Measurements from ENCODE around the gene KHDC4. TPM values are rescaled to one million over a fixed set of nuclear protein-coding genes. Genes with fewer than 3 reads are reported as not detected.

The KHDC4 gene
- total RNA-seq, 2 donors from 2014 or later = 32.7 to 40.5 TPM

DNA sequence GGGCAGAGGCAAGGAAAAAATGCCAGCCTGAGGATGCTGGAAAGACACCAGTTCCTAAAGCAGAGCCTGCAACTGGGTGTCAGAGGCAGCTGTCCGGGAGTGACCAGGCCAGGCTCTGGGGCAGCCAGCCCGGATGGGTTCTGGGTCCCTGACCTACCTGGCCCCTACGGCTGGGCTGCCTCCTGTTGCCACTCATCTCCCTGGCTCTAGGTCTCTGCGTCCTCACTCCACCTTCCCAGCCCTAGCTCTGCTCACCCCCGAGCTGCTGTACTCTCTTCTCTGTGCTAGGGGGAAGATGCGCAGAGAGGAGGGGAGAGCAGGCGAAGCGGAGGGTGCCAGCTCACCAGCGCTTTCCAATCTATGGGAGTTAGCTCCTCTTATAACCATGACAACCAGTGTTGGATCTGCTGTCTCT, 35.2 kb upstream of the KHDC4 start:
- H3K36me3 ChIP-seq (replicated peaks in 1 of 2; ENCODE audit: insufficient read depth in 1 of 2, low read depth in 2 of 2) = peaks cover 4 to 7% of the 10 kb centered on the region in 2 donors
- H3K9me3 ChIP-seq = no peaks in the 10 kb centered on the region
- intact Hi-C loops (cut with DNase I) = no loop called here
- peaks cover 9% of the 10 kb centered on the region for H3K4me1 ChIP-seq
- no peak for DNase-seq
- no peaks in the 10 kb centered on the region for H3K27me3 ChIP-seq
- no peak overlapping the region for H3K4me3 ChIP-seq
- TF ChIP-seq, protein P1, sequence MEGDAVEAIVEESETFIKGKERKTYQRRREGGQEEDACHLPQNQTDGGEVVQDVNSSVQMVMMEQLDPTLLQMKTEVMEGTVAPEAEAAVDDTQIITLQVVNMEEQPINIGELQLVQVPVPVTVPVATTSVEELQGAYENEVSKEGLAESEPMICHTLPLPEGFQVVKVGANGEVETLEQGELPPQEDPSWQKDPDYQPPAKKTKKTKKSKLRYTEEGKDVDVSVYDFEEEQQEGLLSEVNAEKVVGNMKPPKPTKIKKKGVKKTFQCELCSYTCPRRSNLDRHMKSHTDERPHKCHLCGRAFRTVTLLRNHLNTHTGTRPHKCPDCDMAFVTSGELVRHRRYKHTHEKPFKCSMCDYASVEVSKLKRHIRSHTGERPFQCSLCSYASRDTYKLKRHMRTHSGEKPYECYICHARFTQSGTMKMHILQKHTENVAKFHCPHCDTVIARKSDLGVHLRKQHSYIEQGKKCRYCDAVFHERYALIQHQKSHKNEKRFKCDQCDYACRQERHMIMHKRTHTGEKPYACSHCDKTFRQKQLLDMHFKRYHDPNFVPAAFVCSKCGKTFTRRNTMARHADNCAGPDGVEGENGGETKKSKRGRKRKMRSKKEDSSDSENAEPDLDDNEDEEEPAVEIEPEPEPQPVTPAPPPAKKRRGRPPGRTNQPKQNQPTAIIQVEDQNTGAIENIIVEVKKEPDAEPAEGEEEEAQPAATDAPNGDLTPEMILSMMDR (IDR thresholded peaks at IDR 0.05) = no peak
- TF ChIP-seq POLR2A (IDR thresholded peaks at IDR 0.05) = no peak
- no peak for ATAC-seq
- H3K27ac ChIP-seq = peak overlapping the region in 1 of 4 donors; percentile 21
- WGBS, 2 donors = 87 to 89% methylated on average over 6 to 9 of the region's 9 CpGs

DNA sequence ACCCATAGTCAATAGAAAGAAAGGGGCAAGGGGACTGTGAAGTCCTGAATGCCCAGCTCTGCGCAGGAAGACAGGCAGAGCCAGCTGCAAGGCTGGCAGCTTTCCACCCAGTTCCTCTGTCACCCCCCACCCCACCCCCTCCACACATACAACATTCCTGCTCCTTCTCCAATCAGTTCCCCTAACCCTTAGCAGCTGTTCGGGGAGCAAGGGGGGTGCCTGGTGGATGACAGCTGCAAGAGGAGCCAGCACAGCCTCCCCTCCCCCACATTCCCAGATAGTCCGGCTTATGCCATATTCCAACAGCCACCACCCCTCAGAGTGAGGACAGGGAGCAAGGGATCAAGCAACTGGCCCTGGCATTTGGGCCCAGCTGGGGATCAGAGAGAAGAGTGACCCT, 34.5 kb upstream of the KHDC4 start:
- no peak for DNase-seq
- Histone ChIP-seq H3K4me1 (peaks cover 5% of the 10 kb centered on the region), H3K36me3 (replicated peaks in 1 of 2; ENCODE audit: insufficient read depth in 1 of 2, low read depth in 2 of 2) (peaks cover 6 to 7% of the 10 kb centered on the region in 2 donors), H3K27ac (peak overlapping the region in 1 of 4 donors; percentile 46), H3K4me3 (no peak overlapping the region), H3K9me3 (no peaks in the 10 kb centered on the region), H3K27me3 (no peaks in the 10 kb centered on the region)
- intact Hi-C loops (cut with DNase I) = no loop called here
- ATAC-seq = no peak
- 51 to 70% methylated on average over 3 of the region's 3 CpGs for WGBS, 2 donors
- TF ChIP-seq, protein P1 (IDR thresholded peaks at IDR 0.05) = no peak
- no peak for TF ChIP-seq POLR2A (IDR thresholded peaks at IDR 0.05)

DNA sequence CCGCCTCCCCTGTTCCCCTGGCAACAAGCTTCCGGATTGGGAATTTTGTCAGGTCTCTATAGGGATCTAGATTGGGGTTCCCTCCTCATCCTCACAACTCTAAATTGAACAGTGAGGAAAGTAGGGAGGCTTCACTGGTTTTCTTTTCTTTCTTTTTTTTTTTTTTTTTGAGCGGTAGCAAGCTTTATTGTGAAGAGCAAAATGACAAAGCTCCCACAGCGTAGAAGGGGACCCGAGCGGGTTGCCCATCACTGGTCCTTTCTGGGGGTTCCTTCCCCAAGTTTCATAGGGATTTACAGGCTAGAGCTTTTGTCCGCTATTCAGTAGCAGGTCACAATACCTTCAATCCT, 33.8 kb upstream of the KHDC4 start:
- H3K27me3 ChIP-seq = no peaks in the 10 kb centered on the region
- H3K4me3 ChIP-seq = no peak overlapping the region
- peak overlapping the region in 2 of 4 donors; percentile 16 to 46 for H3K27ac ChIP-seq
- peaks cover 6 to 7% of the 10 kb centered on the region in 2 donors for H3K36me3 ChIP-seq (replicated peaks in 1 of 2; ENCODE audit: insufficient read depth in 1 of 2, low read depth in 2 of 2)
- H3K9me3 ChIP-seq = no peaks in the 10 kb centered on the region
- 78 to 86% methylated on average over 7 of the region's 7 CpGs for WGBS, 2 donors
- intact Hi-C loops (cut with DNase I) = no loop called here
- peaks cover 5% of the 10 kb centered on the region for H3K4me1 ChIP-seq
- TF ChIP-seq, protein P1 (IDR thresholded peaks at IDR 0.05) = no peak
- TF ChIP-seq POLR2A (IDR thresholded peaks at IDR 0.05) = no peak
- ATAC-seq (no peak), DNase-seq (no peak)

DNA sequence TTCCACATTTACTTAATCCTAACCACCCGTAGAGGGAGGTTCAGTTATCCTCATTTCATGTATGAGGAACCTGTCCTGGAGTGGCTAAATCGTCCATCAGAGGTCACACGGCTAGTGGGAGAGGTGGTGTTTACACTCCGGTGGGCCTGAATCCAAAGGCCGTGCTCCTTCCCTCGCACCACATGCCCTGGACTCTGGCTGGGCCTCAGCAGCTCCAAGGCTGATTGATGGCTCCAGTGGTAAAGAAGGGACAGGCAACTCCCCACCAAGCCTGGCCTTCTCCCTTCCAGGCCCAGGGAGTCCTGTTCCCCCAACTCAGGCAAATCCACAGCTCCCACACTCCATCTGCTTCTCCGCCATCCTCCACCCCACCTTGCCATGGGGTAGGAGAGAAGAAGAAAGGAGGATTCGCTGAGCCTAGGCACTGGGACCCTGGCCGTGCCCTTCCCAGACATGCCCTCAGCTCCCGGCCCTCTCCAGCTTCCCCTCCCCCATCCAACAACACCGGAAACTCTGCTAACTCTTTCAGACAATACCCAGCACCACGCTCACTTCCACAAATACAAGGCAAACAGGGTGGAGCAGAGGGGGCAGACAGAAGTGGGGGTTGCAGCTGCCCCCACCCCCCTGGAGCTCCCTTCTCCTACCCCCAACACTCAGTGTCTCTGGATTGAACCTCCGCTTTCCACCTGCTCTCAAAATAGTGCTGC, 33.3 kb upstream of the KHDC4 start:
- DNase-seq (no peak), ATAC-seq (no peak)
- H3K36me3 ChIP-seq (replicated peaks in 1 of 2; ENCODE audit: insufficient read depth in 1 of 2, low read depth in 2 of 2) = peaks cover 6 to 7% of the 10 kb centered on the region in 2 donors
- no peaks in the 10 kb centered on the region for H3K27me3 ChIP-seq
- no peak for TF ChIP-seq POLR2A (IDR thresholded peaks at IDR 0.05)
- TF ChIP-seq, protein P1 (IDR thresholded peaks at IDR 0.05) = no peak
- H3K4me3 ChIP-seq = no peak overlapping the region
- intact Hi-C loops (cut with DNase I) = no loop called here
- 66 to 75% methylated on average over 13 of the region's 13 CpGs for whole genome bisulfite sequencing, 2 donors
- peak overlapping the region in 2 of 4 donors; percentile 16 to 46 for H3K27ac ChIP-seq
- peaks cover 5% of the 10 kb centered on the region for H3K4me1 ChIP-seq
- H3K9me3 ChIP-seq = no peaks in the 10 kb centered on the region

- Histone ChIP-seq H3K4me1 (no peaks in the 10 kb centered on the region), H3K4me3 (no peak overlapping the region), H3K36me3 (replicated peaks in 1 of 2; ENCODE audit: insufficient read depth in 1 of 2, low read depth in 2 of 2) (peaks cover 7 to 11% of the 10 kb centered on the region in 2 donors)
Observed at GRCh38 chr1:155966750-155967149, 32.5 kb upstream of the KHDC4 start.

More at GRCh38 chr1:155966750-155967149, 32.5 kb upstream of the KHDC4 start:
- intact Hi-C loops (cut with DNase I) = no loop called here
- WGBS, 2 donors = 55 to 72% methylated on average over 7 of the region's 7 CpGs
- H3K27ac ChIP-seq = no peak overlapping the region
- TF ChIP-seq POLR2A (IDR thresholded peaks at IDR 0.05) = no peak
- TF ChIP-seq, protein P1 (IDR thresholded peaks at IDR 0.05) = no peak
- H3K27me3 ChIP-seq = no peaks in the 10 kb centered on the region
- H3K9me3 ChIP-seq = no peaks in the 10 kb centered on the region
- ATAC-seq (no peak), DNase-seq (no peak)

Measured in body of pancreas (tissue), 4 donors.